ENCODE data around the gene MYO5C.

DNA sequence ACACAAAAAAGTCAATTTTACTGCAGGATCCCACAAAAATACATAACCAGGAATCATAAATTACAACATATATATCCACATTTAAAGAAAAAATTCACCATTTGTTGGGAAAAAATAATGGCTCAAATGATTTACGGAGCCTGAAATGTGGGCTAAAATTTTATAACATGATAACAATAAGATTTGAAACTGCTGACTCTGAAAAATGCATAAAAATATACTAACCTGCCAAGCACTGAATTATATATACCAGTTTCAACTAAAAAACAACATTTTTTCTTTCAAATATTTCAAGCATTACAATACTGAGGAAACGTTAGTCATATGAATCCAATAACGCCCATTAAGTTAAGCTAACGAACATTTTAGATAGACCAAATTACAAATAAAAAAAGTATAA, 12.2 kb upstream of the MYO5C start:
- TF ChIP-seq POLR2AphosphoS5 (IDR thresholded peaks at IDR 0.05): no peak
- TF ChIP-seq, protein P1, sequence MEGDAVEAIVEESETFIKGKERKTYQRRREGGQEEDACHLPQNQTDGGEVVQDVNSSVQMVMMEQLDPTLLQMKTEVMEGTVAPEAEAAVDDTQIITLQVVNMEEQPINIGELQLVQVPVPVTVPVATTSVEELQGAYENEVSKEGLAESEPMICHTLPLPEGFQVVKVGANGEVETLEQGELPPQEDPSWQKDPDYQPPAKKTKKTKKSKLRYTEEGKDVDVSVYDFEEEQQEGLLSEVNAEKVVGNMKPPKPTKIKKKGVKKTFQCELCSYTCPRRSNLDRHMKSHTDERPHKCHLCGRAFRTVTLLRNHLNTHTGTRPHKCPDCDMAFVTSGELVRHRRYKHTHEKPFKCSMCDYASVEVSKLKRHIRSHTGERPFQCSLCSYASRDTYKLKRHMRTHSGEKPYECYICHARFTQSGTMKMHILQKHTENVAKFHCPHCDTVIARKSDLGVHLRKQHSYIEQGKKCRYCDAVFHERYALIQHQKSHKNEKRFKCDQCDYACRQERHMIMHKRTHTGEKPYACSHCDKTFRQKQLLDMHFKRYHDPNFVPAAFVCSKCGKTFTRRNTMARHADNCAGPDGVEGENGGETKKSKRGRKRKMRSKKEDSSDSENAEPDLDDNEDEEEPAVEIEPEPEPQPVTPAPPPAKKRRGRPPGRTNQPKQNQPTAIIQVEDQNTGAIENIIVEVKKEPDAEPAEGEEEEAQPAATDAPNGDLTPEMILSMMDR (IDR thresholded peaks at IDR 0.05): no peak
